GM03348 (cell line): ENCODE results near the gene FARS2.

Source experiments
- DNase-seq: peaks from one replicate; pipeline ENCODE4 v3.0.0; 2012; ENCODE audit warnings: low spot score

Gene FARS2

DNA sequence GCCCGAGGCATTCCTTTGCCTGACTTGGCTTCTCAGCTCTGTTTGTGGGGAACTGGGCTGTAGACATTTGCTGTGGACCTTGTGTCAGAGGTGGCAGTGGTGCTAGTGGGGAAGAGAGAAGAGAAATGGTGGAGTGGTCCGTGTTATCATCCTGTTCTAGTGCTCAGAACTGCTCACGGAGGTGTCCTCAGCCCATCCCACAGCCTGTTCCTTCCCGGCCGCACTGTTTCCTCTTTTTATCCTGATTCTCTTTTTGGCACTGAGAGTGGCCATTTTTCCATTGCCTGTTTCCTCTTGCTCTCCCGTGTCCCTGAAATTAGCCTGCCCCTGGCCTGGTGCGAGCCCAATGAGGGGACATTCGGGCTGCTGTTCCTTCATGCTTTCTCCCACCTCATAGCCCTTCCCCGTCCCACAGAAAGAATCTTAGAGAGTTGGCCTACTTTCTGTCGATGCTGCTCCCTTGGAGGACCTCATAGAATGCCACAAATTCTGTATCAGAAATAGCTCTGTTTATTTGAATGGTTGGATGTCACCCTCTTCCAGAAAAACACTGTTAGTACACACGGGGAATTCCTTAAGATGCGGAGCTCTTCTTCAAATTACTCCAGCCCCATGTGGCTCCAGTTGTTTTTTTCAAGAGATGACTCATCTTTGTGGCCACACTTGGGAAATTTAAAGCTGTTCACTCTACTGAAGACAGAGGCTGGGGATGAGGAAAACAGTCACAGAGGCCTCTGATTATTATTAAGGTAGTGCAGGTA is 26.1 kb downstream of the FARS2 start:
- DNase-seq, result peak; percentile 85

DNA sequence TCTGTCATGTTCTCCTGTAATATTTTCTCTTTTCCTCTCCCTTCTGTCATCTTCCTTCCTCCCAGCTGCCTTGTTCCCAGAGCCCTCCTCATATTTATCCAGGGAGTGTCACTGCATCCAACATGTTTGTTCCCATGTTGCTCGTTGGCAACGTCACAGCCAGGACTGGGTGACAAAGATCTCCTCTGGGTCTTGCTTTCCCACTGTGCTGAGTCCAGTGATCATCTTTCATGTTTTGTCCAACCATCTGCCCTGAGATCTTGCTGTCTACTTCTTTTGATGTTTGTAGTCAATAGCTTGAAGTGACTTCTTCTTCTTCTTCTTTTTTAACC is 26.6 kb downstream of the FARS2 start:
- DNase-seq, result no peak

DNA sequence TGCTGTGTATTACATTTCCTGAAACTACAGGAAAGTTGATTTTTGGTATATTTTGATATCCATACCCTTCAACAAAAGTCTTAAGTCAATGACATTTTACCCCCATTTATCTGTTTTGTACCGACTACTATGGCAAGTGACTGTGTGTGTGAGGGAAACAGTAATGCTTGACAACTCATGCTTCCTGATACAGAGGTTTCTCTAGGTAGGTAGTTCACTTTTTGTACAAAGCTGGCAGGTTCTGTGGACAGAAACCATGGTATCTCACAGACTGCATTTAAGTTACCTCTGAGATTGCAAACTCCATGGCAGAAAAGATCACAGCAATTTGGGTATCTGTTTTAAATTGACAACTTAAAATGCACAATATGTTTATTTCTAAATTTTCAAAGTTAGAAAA is 28.8 kb downstream of the FARS2 start:
- DNase-seq, result no peak

DNA sequence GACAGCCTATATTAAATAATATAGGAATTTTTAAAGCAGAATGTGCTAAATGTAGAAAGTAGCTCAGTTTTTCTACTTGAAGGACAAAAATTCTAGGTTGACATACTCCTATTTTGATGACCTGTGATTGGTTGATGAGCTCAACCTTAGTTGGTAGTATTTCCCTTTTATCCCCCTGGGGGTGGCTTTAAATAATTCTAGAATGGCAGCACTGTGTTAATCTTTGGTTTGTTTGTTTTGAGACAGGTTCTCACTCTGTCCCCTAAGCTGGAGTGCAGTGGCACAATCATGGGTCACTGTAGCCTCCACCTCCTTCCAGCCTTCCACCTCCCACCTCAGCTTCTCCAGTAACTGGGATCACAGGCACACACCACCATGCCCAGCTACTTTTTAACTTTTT is 29.2 kb downstream of the FARS2 start:
- DNase-seq, result no peak

DNA sequence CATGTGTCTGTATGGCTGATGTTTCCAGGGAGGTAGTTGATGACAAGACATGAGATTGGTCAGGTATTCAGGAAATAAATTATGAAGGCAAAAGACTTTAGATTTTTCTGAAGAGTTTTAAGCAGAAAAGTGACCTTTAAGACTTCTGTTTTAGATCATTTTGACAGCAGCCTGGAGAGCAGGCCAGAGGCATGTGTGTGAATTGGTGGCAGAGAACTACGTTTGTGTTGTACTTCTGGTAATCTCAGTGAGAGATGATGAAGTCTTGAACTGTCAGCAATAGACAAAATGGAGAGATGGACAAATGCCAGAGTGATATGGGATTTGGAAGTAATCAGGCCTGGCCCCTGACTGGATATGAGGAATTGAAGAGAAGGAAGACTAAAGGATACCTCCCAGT is 30.8 kb downstream of the FARS2 start:
- no peak for DNase-seq

DNA sequence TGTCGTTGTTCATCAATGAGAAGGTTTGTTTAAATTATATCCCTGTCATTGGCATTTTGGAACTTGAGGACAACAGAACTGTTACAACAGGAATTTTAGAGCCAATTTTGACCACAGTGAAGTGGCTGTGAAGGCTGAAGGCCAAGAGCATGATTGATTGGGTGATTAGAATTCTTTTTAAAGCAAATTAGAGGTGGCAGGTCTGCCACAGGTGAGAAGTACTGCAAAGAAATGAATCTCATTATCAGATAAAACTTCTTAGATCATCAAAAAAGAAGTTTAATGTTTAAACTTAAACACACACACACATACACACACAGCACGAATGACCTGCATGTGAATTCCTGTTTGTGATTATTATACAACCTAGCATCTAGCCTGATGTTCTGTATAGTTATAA is 32.4 kb downstream of the FARS2 start:
- DNase-seq, result no peak

DNA sequence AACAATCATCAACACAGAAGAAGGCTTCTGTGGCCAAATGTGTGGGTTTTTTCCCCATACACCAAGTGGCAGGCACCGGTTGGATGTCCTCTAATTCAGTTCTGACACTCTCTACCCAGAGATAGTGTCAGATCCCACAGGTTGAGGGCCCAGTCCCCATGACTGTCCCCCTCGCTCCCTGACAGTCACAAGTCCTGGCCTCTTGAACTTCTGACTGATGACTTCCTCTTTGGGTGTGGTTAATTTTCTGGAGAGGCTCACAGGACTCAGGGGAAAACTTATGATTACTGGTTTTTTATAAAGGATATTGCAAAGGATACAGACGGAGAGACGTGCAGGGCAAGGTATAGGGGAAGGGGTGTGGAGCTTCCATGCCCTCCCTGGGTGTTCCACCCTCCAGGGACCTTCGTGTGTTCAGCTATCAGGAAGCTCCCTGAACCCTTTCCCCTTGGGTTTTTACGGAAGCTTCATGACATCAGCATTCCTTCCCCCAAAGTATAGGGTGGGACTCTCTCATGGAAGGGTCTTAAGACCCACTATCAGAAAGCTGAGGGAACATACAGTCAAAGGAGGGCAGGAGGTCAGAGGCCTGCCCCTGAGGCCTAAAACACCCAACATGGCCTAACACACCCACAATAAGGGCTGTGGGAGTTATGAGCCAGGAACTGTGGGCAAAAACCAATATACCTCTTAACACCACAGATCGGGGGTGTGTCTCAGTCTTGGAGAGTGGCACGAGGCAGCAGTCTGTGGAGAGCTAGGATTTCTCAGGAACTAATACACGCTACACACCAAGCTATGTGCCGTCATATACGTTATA is 33.3 kb downstream of the FARS2 start:
- no peak for DNase-seq

DNA sequence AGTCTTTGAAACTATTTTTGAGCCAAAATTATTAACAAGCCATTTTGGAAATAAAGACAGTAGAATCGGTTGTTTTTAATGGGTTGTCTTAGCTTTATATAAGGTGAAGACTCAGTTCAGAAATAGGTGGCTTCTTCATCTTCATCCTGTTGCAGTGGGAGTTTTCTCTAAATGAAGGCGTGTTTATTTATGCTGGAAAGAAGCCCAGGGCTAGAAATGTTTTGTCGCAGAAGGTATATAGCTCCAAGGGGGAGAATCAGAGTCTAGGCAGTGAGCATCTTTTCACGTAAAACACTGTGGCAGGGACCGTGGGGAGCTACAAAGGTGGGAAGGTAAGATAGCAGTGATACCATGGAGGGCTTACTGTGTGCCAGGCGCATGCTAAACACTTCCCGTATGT is 34.3 kb downstream of the FARS2 start:
- no peak for DNase-seq

DNA sequence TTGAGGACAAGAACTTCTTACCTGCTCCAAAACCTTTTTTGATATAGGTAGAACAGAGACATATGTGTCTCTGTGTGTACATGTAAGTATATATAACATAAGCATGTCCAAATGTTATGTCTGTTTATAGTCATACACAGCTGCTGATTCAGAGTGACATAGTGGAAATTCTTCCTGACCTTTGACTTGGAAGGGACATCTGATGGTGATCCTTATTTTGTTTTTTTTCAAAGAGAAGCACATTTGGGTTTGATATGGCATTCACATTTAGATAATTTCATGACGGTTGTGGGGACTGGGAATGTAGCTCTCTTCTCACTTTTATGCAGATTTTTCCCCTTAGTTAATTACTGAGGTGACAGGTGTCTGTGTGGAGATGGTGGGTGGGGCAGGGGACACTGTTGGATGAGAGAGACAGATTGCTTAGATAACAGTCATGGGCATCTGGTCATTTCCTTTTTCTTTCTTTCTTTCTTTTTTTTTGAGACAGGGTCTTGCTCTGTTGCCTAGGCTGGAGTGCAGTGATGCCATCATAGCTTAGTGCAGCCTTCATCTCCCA is 39.0 kb downstream of the FARS2 start:
- no peak for DNase-seq

DNA sequence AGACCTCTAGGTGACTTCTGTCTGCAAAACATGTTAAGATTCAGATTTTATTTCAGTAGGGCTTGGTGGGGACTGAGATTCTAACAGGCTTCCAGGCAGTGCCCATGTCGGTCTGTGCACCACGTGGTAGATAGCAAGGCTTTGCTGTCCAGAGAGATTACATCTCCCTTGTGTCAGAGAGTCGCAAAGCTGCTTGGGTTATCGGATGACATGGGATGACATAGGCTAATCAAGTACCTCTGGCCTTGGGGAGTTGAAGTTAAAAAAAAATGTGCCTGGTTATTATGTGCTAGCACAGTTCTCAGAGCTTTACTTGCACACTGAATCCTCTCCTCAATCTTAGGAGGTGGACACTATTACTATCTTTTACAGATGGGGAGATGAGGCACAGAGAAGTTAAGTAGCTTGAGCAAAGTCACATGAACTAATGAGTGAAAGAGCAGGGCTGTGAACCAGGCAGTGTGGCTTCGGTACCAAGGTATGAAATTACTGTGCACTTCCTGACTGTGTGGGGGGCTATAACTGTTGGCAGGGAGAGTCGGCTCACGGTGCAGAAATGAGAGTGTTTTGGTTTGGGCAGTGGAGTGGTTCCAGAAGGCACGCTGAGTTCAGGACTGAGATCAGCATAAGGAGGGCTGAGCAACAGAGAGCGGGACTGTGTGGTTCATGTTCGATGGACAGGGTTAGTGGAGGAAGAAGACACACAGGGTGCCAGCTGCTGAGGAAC is 41.1 kb downstream of the FARS2 start:
- no peak for DNase-seq

DNA sequence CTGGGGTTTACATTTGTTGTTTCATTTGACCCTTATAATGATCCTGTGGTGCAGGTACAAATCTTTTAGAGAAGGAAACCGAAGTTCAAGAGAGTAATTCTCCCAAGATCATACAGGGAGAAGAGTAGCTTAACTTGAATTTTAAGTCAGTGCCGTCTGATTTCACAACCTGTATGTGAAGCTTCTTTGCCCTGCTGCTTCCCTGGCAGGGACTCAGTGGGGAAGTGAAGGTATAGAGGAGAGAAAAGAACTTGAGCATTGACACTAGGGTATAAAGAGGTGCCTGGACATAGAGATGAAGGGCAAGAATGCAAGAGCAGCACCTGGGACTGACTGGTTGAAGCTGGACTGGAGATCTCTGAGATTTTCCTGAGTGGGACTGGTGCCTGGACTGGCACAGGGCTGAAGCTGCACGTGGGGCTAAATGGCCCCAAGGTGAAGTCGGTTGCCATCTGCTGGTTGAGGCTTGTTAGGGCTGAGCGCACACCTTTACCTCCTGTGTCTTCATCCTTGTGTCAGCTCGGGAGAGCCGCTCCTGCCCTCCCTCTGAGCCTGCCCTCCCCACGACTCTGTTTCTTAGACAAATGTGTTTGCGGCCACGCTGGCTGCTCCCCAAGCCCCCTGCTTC is 41.8 kb downstream of the FARS2 start:
- peak; percentile 17 for DNase-seq

DNA sequence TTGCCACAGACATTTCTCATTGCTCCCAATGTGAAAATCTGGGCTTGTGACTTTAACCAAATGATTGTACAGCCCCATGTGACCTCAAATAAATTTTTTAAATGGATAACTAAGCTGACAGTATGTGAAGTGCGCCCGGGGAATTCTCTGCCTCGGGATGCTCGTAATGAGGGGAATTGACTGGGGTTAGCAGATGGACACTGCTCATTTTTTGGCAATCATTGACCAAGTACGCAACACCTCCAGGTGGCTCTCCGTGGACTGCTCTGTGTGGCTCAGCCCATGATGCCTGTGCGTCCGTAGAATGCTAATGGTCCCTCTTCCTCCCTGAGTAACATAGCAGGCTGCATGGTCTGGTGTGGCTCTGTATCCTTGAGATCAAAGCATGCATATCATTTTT is 42.4 kb downstream of the FARS2 start:
- no peak for DNase-seq

DNA sequence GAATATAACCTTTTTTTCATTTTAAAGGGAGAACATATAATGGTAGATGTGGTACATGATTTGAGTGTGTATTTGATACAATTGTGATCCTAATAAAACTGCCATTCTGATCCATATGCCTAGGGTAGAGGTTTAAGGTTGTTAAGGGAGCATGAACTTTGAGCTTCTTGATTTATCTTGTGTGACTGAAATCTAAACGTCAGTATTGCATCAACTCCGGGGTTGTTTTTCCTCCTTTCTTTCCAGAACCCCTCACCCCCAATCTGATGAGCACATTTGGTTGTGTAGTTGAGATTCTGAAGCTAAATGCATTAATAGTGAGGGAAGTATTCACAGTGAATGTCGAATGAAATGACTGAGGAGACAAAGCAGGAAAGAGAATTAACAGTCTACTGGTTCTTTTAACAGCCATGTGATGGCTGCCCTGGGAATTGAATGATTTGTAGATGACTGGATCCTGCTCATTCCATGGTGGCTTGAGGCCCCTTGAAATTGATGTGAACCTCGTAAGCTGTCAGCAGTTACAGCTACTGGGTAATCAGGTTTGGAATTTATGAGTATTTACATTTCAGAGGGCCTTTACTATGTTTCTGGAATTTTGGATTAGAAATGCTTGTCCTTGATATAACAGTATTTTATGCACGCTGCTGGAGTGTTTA is 44.8 kb downstream of the FARS2 start:
- DNase-seq, result no peak

DNA sequence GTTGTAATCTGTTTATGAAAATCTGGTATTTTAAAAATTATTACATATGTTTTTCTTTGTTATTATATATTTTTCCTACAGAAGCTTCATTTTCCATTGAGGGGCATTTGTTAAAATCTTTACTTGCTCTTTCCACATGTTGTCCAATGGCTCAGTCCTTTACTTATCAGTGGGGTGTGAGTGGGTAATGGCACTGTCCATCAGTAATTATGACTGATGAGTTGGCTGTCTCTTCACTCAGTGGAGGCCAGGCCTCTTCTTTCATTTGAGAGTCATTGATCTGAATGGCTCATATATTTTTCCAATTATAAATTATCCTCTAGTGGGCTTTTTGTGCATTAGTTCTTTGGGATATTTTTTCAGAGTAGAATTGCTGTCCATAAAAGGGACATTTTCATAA is 45.7 kb downstream of the FARS2 start:
- no peak for DNase-seq

DNA sequence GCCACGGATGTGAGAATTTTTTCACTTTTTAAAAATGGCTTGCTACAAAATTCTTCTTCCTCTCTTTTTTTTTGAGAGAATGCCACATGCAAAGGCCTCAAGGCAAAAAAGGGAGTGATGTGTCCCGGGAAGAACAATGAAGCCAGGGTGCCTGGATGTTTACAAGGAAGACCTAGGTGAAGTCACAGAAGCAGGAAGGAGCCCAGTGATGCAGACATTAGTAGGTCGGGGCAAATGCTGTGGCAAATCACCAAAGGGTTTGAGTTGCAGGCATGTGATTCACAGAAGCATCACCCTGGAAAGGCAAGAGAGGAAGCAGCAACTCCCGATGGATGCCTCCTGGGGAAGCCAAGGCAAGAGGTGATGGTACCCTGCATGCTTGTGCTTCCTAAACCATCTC is 46.8 kb downstream of the FARS2 start:
- no peak for DNase-seq

DNA sequence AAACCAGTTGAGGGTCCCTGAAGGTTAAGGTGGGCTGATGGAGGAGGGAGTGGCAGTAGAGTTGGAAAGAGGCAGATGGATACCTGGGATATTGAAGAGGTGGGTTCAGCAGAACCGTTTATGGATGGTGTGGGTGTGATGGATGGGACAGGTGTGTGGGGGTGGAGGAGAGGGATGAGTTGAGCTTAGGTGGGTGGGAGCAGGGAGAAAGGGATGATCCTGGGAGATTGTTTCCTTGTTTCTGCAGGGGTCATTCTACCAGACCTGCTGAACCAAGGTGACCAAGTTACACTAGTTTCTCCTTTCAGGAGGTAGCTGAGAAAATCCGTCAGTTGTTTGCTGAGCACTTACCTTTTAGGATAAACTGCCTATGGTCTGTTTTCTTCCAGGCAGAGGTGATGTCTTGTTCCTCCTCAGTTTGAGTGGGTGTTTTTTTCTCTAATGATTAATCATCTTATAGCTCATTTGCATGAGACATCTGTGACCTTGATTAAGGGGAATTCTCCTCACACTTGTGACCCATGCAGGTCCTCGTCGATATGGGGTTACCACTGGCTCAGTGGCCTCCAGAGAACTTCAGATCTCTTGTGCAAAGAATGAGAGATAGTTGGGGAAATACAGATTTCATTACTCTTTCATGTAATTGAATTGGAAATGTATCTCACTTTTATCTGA is 53.0 kb downstream of the FARS2 start:
- no peak for DNase-seq

DNA sequence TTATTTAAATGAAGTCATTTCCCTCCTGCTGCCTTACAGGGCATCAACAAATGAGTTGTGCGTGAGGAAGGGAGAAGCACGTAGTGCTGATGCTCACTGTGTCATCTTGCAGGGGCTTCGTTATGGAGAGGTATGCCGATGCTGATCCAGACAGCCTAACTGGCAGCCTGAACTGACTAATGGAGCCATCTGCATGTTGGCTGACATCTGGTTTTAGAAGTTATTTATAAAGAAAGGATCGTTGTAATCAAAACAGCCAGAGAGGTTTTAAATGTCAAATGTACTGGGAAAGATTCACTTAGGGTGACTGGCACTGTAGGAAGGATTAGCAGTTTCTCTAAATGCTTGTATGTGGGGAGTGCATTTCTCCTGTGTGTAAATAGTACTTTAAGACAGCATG is 54.6 kb downstream of the FARS2 start:
- peak; percentile 35 for DNase-seq

DNA sequence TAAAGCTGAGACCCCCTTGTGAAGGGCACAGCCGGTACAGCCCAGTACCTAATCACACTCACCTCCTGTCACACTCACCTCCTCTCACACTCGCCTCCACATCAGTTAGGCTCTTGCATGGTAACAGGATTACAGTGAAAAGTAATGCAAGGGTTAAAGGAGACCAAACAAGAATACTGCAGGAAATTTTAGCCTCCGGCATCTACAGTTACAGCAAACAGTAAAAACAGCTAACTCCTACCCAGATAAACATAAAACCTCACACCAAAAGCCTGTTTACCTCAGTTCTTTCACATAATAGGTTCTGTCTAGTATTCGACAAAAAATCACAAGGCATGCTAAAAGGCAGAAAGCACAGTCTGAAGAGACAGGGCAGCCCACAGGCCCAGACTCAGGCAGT is 55.6 kb downstream of the FARS2 start:
- no peak for DNase-seq

DNA sequence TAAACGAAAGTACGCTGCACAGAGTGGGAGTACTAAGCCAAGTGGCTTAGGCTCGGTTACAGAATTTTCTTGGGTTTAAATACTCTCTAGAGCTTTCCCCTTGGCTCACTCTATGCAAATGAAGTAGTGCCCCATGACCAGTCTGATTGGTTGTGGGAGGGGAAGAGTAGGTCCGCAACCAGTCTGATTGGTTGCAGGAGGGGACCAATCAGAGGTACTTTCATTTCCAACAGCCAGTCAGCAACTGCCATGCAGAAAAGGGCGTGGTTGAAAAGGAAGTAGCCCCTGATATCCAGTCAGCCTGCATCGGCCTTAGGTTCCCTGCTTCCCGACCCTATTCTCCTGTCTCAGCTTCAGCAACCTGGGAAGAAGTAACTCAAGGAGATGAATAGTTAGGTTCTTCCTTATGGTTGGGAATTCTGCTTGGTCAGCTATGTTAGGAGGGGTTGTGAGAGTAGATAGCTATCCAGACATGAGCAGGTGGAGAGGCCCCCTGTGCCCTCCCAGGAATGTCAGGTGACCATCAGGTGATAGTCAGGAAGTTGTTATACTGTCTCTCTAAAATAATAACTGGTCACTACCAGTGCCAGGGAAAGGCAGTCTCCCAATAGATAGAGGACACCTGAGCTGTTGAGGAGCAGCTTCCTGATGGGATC is 57.4 kb downstream of the FARS2 start:
- no peak for DNase-seq

DNA sequence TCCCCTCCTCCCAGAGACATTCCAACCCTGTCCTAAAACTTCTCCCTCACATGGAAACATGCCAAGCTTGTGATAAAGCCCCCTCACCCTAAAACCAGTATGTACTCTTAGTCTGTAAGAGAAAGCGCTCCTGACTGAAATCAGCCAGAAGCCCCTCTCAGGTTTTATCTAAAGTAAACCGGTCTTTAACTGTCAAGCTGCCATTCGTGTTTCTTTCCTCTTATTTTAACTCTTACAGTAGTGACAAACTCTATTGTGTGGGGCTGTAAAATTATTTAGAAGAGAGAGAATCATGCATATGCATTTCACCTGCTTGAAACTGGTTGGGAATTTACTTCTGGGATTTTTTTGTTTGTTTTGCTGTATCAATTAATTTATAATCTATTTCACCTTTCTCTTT is 62.7 kb downstream of the FARS2 start:
- no peak for DNase-seq

DNA sequence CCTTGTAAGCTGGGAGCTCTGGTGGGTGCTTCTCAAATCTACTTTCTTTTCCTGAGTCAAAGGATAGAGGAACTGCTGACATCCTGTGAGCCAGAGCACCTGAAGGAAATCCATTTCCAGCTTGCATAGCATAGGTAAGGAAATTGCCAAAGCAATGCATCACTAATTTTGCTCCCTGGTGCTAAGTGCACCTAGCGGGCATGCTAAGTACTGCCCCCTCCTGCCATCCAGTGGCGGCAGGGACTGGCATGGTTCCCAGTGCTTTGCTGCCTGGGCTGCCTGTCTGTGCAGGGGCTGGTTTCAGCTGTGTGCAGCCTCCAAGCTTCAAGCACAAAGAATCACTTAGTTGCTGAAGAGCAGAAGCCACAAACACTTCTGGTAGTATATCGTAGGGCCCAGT is 63.9 kb downstream of the FARS2 start:
- DNase-seq, result no peak
